ENCODE results near the gene SUPT4H1. TPM values are rescaled to one million over a fixed set of nuclear protein-coding genes. Genes with fewer than 3 reads are reported as not detected.

The SUPT4H1 gene
- total RNA-seq, 1 experiment from 2014 or later = 100.0 TPM

GRCh38 chr17:58384897-58385296, 32.9 kb upstream of the SUPT4H1 start:
- intact Hi-C loops (cut with micrococcal nuclease) = no loop called here
- CTCF ChIA-PET = no interaction called here
- Histone ChIP-seq H3K79me2 (ENCODE audit: low read length) (no peaks in the 10 kb centered on the region), H3K4me2 (ENCODE audit: low read length) (no peak overlapping the region), H3K27me3 (ENCODE audit: low read length) (no peaks in the 10 kb centered on the region), H3K36me3 (ENCODE audit: low read depth, low read length) (no peaks in the 10 kb centered on the region), H3F3A (ENCODE audit: low read length, unreplicated experiment) (peaks cover 4% of the 10 kb centered on the region), H3K9me3 (ENCODE audit: low read length) (no peaks in the 10 kb centered on the region), H2AFZ (ENCODE audit: low read length) (no peak overlapping the region), H3K27ac (ENCODE audit: low read length) (no peak overlapping the region), H3K4me1 (ENCODE audit: insufficient read depth, low read length) (peaks cover 24% of the 10 kb centered on the region), H3K9ac (ENCODE audit: low read length) (no peak overlapping the region), H3K9me2 (replicated peaks; ENCODE audit: low read length) (no peaks in the 10 kb centered on the region), H3K4me3 (ENCODE audit: low read length) (no peak overlapping the region), H4K20me1 (ENCODE audit: low read length) (no peaks in the 10 kb centered on the region)
- BruUV-seq (replicated peaks) = no TSS peak
- ATAC-seq (no peak), DNase-seq (no peak)
- TF ChIP-seq, protein P1, sequence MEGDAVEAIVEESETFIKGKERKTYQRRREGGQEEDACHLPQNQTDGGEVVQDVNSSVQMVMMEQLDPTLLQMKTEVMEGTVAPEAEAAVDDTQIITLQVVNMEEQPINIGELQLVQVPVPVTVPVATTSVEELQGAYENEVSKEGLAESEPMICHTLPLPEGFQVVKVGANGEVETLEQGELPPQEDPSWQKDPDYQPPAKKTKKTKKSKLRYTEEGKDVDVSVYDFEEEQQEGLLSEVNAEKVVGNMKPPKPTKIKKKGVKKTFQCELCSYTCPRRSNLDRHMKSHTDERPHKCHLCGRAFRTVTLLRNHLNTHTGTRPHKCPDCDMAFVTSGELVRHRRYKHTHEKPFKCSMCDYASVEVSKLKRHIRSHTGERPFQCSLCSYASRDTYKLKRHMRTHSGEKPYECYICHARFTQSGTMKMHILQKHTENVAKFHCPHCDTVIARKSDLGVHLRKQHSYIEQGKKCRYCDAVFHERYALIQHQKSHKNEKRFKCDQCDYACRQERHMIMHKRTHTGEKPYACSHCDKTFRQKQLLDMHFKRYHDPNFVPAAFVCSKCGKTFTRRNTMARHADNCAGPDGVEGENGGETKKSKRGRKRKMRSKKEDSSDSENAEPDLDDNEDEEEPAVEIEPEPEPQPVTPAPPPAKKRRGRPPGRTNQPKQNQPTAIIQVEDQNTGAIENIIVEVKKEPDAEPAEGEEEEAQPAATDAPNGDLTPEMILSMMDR (conservative IDR thresholded peaks at IDR 0.05; ENCODE audit: low read depth, low read length) = no peak
- no peak for TF ChIP-seq EZH2phosphoT487 (IDR thresholded peaks at IDR 0.05; ENCODE audit: borderline replicate concordance, low read length)
- POLR2A ChIA-PET (ENCODE audit: unreplicated experiment) = no interaction called here

- no peaks in the 10 kb centered on the region for H3K9me3 ChIP-seq (ENCODE audit: low read length)
- ChIA-PET POLR2A (ENCODE audit: unreplicated experiment) (interaction anchor here (0.6 kb wide), 1 partner anchor 13 kb away, joined by 4 read pairs; no protein-coding TSS in a partner anchor), CTCF (no interaction called here)
- no TSS peak for BruUV-seq (replicated peaks)
- H3K36me3 ChIP-seq (ENCODE audit: low read depth, low read length) = no peaks in the 10 kb centered on the region
- ATAC-seq (no peak), DNase-seq (no peak)
- TF ChIP-seq, protein P1 (conservative IDR thresholded peaks at IDR 0.05; ENCODE audit: low read depth, low read length) = no peak
- TF ChIP-seq EZH2 (IDR thresholded peaks at IDR 0.05; ENCODE audit: low read length, unreplicated experiment) (no peak), EZH2phosphoT487 (IDR thresholded peaks at IDR 0.05; ENCODE audit: borderline replicate concordance, low read length) (no peak)
- no peaks in the 10 kb centered on the region for H3K9me2 ChIP-seq (replicated peaks; ENCODE audit: low read length)
- no peak overlapping the region for H3K4me2 ChIP-seq (ENCODE audit: low read length)
- H4K20me1 ChIP-seq (ENCODE audit: low read length) = no peaks in the 10 kb centered on the region
- peaks cover 19% of the 10 kb centered on the region for H3K4me1 ChIP-seq (ENCODE audit: insufficient read depth, low read length)
- H3K27ac ChIP-seq (ENCODE audit: low read length) = no peak overlapping the region
- H3K9ac ChIP-seq (ENCODE audit: low read length) = no peak overlapping the region
- no peak overlapping the region for H3K4me3 ChIP-seq (ENCODE audit: low read length)
- no peaks in the 10 kb centered on the region for H3K27me3 ChIP-seq (ENCODE audit: low read length)
- H2AFZ ChIP-seq (ENCODE audit: low read length) = no peak overlapping the region
- intact Hi-C loops (cut with micrococcal nuclease) = no loop called here
- H3F3A ChIP-seq (ENCODE audit: low read length, unreplicated experiment) = peaks cover 4% of the 10 kb centered on the region
- H3K79me2 ChIP-seq (ENCODE audit: low read length) = no peaks in the 10 kb centered on the region
These were observed 32.0 kb upstream of the SUPT4H1 start for GRCh38 chr17:58383892-58384462.

DNA sequence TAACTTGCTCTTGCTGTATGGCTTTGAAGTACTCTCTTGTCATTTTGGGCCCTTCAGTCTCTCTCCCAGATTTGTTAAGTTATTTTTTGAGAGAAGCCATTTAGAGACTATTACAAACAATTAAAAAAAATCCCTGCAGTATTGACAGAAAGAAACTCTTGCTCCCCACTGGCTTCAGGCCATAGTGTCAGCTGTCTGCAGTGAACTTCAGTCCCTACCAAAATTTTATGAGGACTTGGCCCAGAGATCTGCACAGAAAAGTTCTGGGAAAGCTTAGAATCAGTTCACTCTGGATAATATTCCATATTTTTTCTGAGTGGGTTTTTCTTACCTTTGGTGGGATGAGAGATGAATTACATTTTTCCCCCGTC, 30.9 kb upstream of the SUPT4H1 start:
- DNase-seq (no peak), ATAC-seq (no peak)
- intact Hi-C loops (cut with micrococcal nuclease) = no loop called here
- H3K36me3 ChIP-seq (ENCODE audit: low read depth, low read length) = no peaks in the 10 kb centered on the region
- ChIA-PET POLR2A (ENCODE audit: unreplicated experiment) (no interaction called here), CTCF (no interaction called here)
- H3F3A ChIP-seq (ENCODE audit: low read length, unreplicated experiment) = no peaks in the 10 kb centered on the region
- no peak overlapping the region for H3K27ac ChIP-seq (ENCODE audit: low read length)
- H3K79me2 ChIP-seq (ENCODE audit: low read length) = no peaks in the 10 kb centered on the region
- no peak overlapping the region for H2AFZ ChIP-seq (ENCODE audit: low read length)
- no peak overlapping the region for H3K9ac ChIP-seq (ENCODE audit: low read length)
- no peak overlapping the region for H3K4me3 ChIP-seq (ENCODE audit: low read length)
- peaks cover 10% of the 10 kb centered on the region; the same call in 1 of the 2 replicates for H3K4me1 ChIP-seq (ENCODE audit: insufficient read depth, low read length)
- H3K9me3 ChIP-seq (ENCODE audit: low read length) = no peaks in the 10 kb centered on the region
- H3K27me3 ChIP-seq (ENCODE audit: low read length) = no peaks in the 10 kb centered on the region
- BruUV-seq (replicated peaks) = no TSS peak
- no peaks in the 10 kb centered on the region for H4K20me1 ChIP-seq (ENCODE audit: low read length)
- no peaks in the 10 kb centered on the region for H3K9me2 ChIP-seq (replicated peaks; ENCODE audit: low read length)
- no peak overlapping the region for H3K4me2 ChIP-seq (ENCODE audit: low read length)
- TF ChIP-seq EZH2 (IDR thresholded peaks at IDR 0.05; ENCODE audit: low read length, unreplicated experiment) (no peak), EZH2phosphoT487 (IDR thresholded peaks at IDR 0.05; ENCODE audit: borderline replicate concordance, low read length) (no peak)
- TF ChIP-seq, protein P1 (conservative IDR thresholded peaks at IDR 0.05; ENCODE audit: low read depth, low read length) = no peak

Data from PC-3 (cell line).